IMR-90 (cell line): Measurements from ENCODE around the gene CTBP1. TPM values are rescaled to one million over a fixed set of nuclear protein-coding genes. Genes with fewer than 3 reads are reported as not detected.

ENCODE experiments used
- ATAC-seq: fragments of 200-7000 bp; cut with Tn5 transposase; 2 replicates; pipeline ENCODE4 v1.9.1; 2020; ENCODE audit warnings: low read depth, mild to moderate bottlenecking, moderate library complexity
- BruUV-seq: library from RNA; stranded (reverse); fragments of 400-500 nt; replicated peaks from 2 replicates; lab custom pipeline; 2021; lab: Mats Ljungman, UMichigan
- CTCF ChIA-PET: fragments of 300-600 bp; formaldehyde crosslinking; extraction: SDS; loops from one replicate; lab custom pipeline; 2021; ENCODE audit warnings: antibody characterized with exemption; lab: Yijun Ruan, JAX
- POLR2A ChIA-PET: fragments of 300-600 bp; sonication (Branson Sonifier 250); formaldehyde crosslinking; loops from one replicate; lab custom pipeline; 2022; ENCODE audit warnings: antibody characterized with exemption; ENCODE audit not compliant: unreplicated experiment; lab: Charles Lee
- DNase-seq: peaks from one replicate; pipeline ENCODE4 v3.0.0; 2013
- H2AFZ ChIP-seq: replicated peaks from 2 replicates; pipeline ENCODE3; 2013; ENCODE audit warnings: low read length, mild to moderate bottlenecking; ENCODE audit not compliant: poor library complexity
- H2AK5ac ChIP-seq: 2 replicates; pipeline ENCODE4 v1.6.1; 2013; ENCODE audit warnings: low read depth, low read length, inconsistent platforms
- H2AK9ac ChIP-seq: replicated peaks from 2 replicates; pipeline ENCODE3; 2013; ENCODE audit warnings: mild to moderate bottlenecking, low read depth, low read length, moderate library complexity; ENCODE audit not compliant: poor library complexity
- H2BK120ac ChIP-seq: 2 replicates; pipeline ENCODE4 v1.6.1; 2013; ENCODE audit warnings: low read depth, low read length, inconsistent platforms
- H2BK15ac ChIP-seq: 3 replicates; pipeline ENCODE4 v1.6.1; 2013; ENCODE audit warnings: low read depth, low read length, inconsistent platforms
- H2BK20ac ChIP-seq: 2 replicates; pipeline ENCODE4 v1.6.1; 2013; ENCODE audit warnings: low read depth, mild to moderate bottlenecking, inconsistent platforms, low read length, moderate library complexity
- H2BK5ac ChIP-seq: 2 replicates; pipeline ENCODE4 v1.6.1; 2013; ENCODE audit warnings: mild to moderate bottlenecking, low read depth, low read length, inconsistent platforms; ENCODE audit not compliant: poor library complexity, severe bottlenecking
- H3K14ac ChIP-seq: replicated peaks from 2 replicates; pipeline ENCODE4 v1.6.1; 2013; ENCODE audit warnings: low read depth, low read length, inconsistent platforms
- H3K18ac ChIP-seq: 2 replicates; pipeline ENCODE4 v1.6.1; 2013; ENCODE audit warnings: low read depth, low read length, control low read depth
- H3K23ac ChIP-seq: 2 replicates; pipeline ENCODE4 v1.6.1; 2013; ENCODE audit warnings: low read depth, low read length, inconsistent platforms
- H3K27ac ChIP-seq: 2 replicates; pipeline ENCODE4 v1.5.1; 2013; ENCODE audit warnings: mild to moderate bottlenecking, control low read depth, low read length; ENCODE audit not compliant: insufficient read depth
- H3K27me3 ChIP-seq: 2 replicates; pipeline ENCODE4 v1.6.1; 2013; ENCODE audit warnings: low read length; ENCODE audit not compliant: control insufficient read depth, insufficient read depth
- H3K36me3 ChIP-seq: 2 replicates; pipeline ENCODE4 v1.6.1; 2013; ENCODE audit warnings: low read length, mixed read lengths; ENCODE audit not compliant: control insufficient read depth, insufficient read depth
- H3K4ac ChIP-seq: 2 replicates; pipeline ENCODE4 v1.6.1; 2013; ENCODE audit warnings: low read depth, low read length, inconsistent platforms
- H3K4me1 ChIP-seq: 2 replicates; pipeline ENCODE4 v1.6.1; 2013; ENCODE audit warnings: low read length, mixed read lengths; ENCODE audit not compliant: control insufficient read depth, insufficient read depth
- H3K4me2 ChIP-seq: 2 replicates; pipeline ENCODE4 v1.6.1; 2013; ENCODE audit warnings: low read depth, mild to moderate bottlenecking, control low read depth, low read length, moderate library complexity
- H3K4me3 ChIP-seq: 2 replicates; pipeline ENCODE4 v1.5.1; 2013; ENCODE audit warnings: low read depth, mild to moderate bottlenecking, control low read depth, low read length, moderate library complexity; ENCODE audit not compliant: insufficient read depth
- H3K56ac ChIP-seq: 2 replicates; pipeline ENCODE4 v1.6.1; 2013; ENCODE audit warnings: low read length, inconsistent platforms; ENCODE audit not compliant: insufficient read depth; ENCODE audit errors: extremely low read depth
- H3K79me1 ChIP-seq, 2 experiments: 2 replicates each; pipeline ENCODE4 v1.6.1; 2013; ENCODE audit warnings: low read length in 2 of 2, inconsistent platforms in 1 of 2, low read depth in 1 of 2
- H3K9ac ChIP-seq: 2 replicates; pipeline ENCODE4 v1.6.1; 2013; ENCODE audit warnings: low read depth, low read length, control low read depth
- H3K9me1 ChIP-seq: 2 replicates; pipeline ENCODE4 v1.6.1; 2013; ENCODE audit warnings: low read length, inconsistent platforms; ENCODE audit not compliant: insufficient read depth
- H3K9me3 ChIP-seq: 2 replicates; pipeline ENCODE4 v1.6.1; 2013; ENCODE audit warnings: low read length; ENCODE audit not compliant: control insufficient read depth, insufficient read depth
- H4K20me1 ChIP-seq: 2 replicates; pipeline ENCODE4 v1.6.1; 2013; ENCODE audit warnings: low read length, inconsistent platforms; ENCODE audit not compliant: insufficient read depth
- H4K5ac ChIP-seq: 2 replicates; pipeline ENCODE4 v1.6.1; 2013; ENCODE audit warnings: mild to moderate bottlenecking, low read depth, low read length, control low read depth
- H4K8ac ChIP-seq, 2 experiments: 2 replicates each; pipeline ENCODE4 v1.6.1; 2013; ENCODE audit warnings: low read depth in 2 of 2, low read length in 2 of 2, control low read depth in 1 of 2, inconsistent platforms in 1 of 2
- H4K91ac ChIP-seq: 2 replicates; pipeline ENCODE4 v1.6.1; 2013; ENCODE audit warnings: low read depth, low read length, inconsistent platforms; ENCODE audit not compliant: insufficient read depth
- BHLHE40 ChIP-seq: fragments of 150-350 bp; IDR thresholded peaks from 2 replicates; pipeline ENCODE4 v1.6.1; 2016; ENCODE audit warnings: mild to moderate bottlenecking, low read depth, low read length
- CEBPB ChIP-seq: IDR thresholded peaks from 2 replicates; pipeline ENCODE4 v1.6.1; 2012; ENCODE audit warnings: low read depth, low read length, improper control_type of control experiment
- CHD1 ChIP-seq: IDR thresholded peaks from 2 replicates; pipeline ENCODE4 v1.6.1; 2012; ENCODE audit warnings: low read depth, low read length, improper control_type of control experiment
- CTCF ChIP-seq: conservative IDR thresholded peaks from 2 replicates; pipeline ENCODE4 v1.5.1; 2012; ENCODE audit warnings: mild to moderate bottlenecking, low read depth, low read length, improper control_type of control experiment
- ELK1 ChIP-seq: fragments of 150-350 bp; IDR thresholded peaks from 2 replicates; pipeline ENCODE4 v1.6.1; 2016; ENCODE audit warnings: low read depth, mild to moderate bottlenecking, low read length, moderate library complexity, borderline replicate concordance
- FOS ChIP-seq: fragments of 150-350 bp; IDR thresholded peaks from 2 replicates; pipeline ENCODE4 v1.6.1; 2016; ENCODE audit warnings: low read depth, low read length
- MAFK ChIP-seq: IDR thresholded peaks from 2 replicates; pipeline ENCODE4 v1.6.1; 2012; ENCODE audit warnings: low read depth, low read length, improper control_type of control experiment
- MAZ ChIP-seq: IDR thresholded peaks from 2 replicates; pipeline ENCODE4 v1.6.1; 2012; ENCODE audit warnings: low read depth, mild to moderate bottlenecking, low read length, improper control_type of control experiment, moderate library complexity, borderline replicate concordance
- POLR2A ChIP-seq: IDR thresholded peaks from 2 replicates; pipeline ENCODE4 v1.6.1; 2012; ENCODE audit warnings: mild to moderate bottlenecking, low read depth, low read length
- RAD21 ChIP-seq: IDR thresholded peaks from 2 replicates; pipeline ENCODE4 v1.6.1; 2012; ENCODE audit warnings: low read length, improper control_type of control experiment
- RCOR1 ChIP-seq: IDR thresholded peaks from 2 replicates; pipeline ENCODE4 v1.6.1; 2012; ENCODE audit warnings: mild to moderate bottlenecking, low read length, improper control_type of control experiment; ENCODE audit not compliant: insufficient replicate concordance
- RFX5 ChIP-seq: IDR thresholded peaks from 2 replicates; pipeline ENCODE4 v1.8.0; 2012; ENCODE audit warnings: low read depth, mild to moderate bottlenecking, low read length, moderate library complexity
- SMC3 ChIP-seq: fragments of 150-350 bp; IDR thresholded peaks from 2 replicates; pipeline ENCODE4 v1.6.1; 2016; ENCODE audit warnings: low read depth, mild to moderate bottlenecking, antibody characterized with exemption, low read length, moderate library complexity
- WGBS, 2 experiments: methylation state at CpG; one replicate each; pipeline versions ENCODE4 v1.1.5 to v1.1.7; 2013; ENCODE audit warnings: missing lambda C conversion rate in 2 of 2; ENCODE audit not compliant: insufficient read length in 1 of 2; ENCODE audit errors: extremely low coverage in 2 of 2; 5-methylcytosine and 5-hydroxymethylcytosine counted together
- dilution Hi-C: fragments of 300-500 bp; cut with HindIII; formaldehyde crosslinking; loops from one replicate; pipeline ENCODE4 v1.14.3; 2018; ENCODE audit warnings: low sequenced_read_pairs; ENCODE audit not compliant: unreplicated experiment
- in situ Hi-C: fragments of 300-500 bp; cut with MboI; formaldehyde crosslinking; loops from 3 replicates; pipeline ENCODE4 v1.14.3; 2019; ENCODE audit warnings: low sequenced_read_pairs, inconsistent platforms, mixed read lengths
- intact Hi-C: fragments of 100-400 bp; cut with micrococcal nuclease; formaldehyde crosslinking; loops from 2 replicates; pipeline ENCODE4 v1.10.0; 2022
- polyA plus RNA-seq, 3 experiments: library from polyadenylated mRNA; depleted of rRNA; stranded (reverse); fragments of >200 nt; gene quantifications; 2 replicates each; pipeline ENCODE4 v1.2.3, GENCODE V29; 2012; ENCODE audit warnings: low replicate concordance in 1 of 3
- total RNA-seq: library from RNA; depleted of rRNA; stranded (reverse); fragments of >200 nt; gene quantifications from 2 replicates; pipeline ENCODE4 v1.2.3, GENCODE V29; 2012

CTBP1 gene
- total and polyA plus RNA-seq, 2 of the 4 experiments (the other 2 are of a cell fraction) = 147 to 212 TPM

- Histone ChIP-seq H2BK5ac (no peak overlapping the region), H3K4me2 (no peak overlapping the region), H3K9ac (no peak overlapping the region), H3K18ac (no peak overlapping the region), H3K4ac (no peak overlapping the region), H3K9me3 (no peaks in the 10 kb centered on the region), H3K23ac (no peak overlapping the region), H3K14ac (no peak overlapping the region), H2AFZ (no peak overlapping the region), H3K36me3 (peaks cover 91% of the 10 kb centered on the region), H4K8ac (no peak overlapping the region), H3K56ac (no peak overlapping the region), H3K27ac (no peak overlapping the region), H3K27me3 (no peaks in the 10 kb centered on the region), H4K5ac (no peak overlapping the region), H2AK5ac (no peak overlapping the region), H3K79me1 (peaks cover 21 to 55% of the 10 kb centered on the region in 2 experiments), H4K20me1 (peaks cover 36% of the 10 kb centered on the region), H4K91ac (no peak overlapping the region), H2BK20ac (no peak overlapping the region), H3K9me1 (peaks cover 18% of the 10 kb centered on the region), H2AK9ac (no peak overlapping the region), H2BK120ac (no peak overlapping the region), H3K4me3 (no peak overlapping the region), H3K4me1 (no peaks in the 10 kb centered on the region), H2BK15ac (no peak overlapping the region)
- no CpG with 5 or more reads among the region's 15 CpGs for WGBS, 2 experiments
- POLR2A ChIA-PET = no interaction called here
- DNase-seq (no peak), ATAC-seq (no peak)
- in situ Hi-C loops = no loop called here
- no TSS peak for BruUV-seq
- TF ChIP-seq MAZ = no peak
- TF ChIP-seq RFX5 = no peak
- no peak for TF ChIP-seq POLR2A
- TF ChIP-seq RCOR1 = no peak
- no peak for TF ChIP-seq BHLHE40
- TF ChIP-seq SMC3 = no peak
- no peak for TF ChIP-seq MAFK
- no peak for TF ChIP-seq FOS
- TF ChIP-seq CEBPB = no peak
- TF ChIP-seq CHD1 = no peak
- TF ChIP-seq ELK1 = no peak
- TF ChIP-seq CTCF = no peak
- TF ChIP-seq RAD21 = no peak
- CTCF ChIA-PET = no interaction called here
- intact Hi-C loops = no loop called here
- dilution Hi-C loops = no loop called here
Observed at GRCh38 chr4:1226144-1226481, 22.8 kb downstream of the CTBP1 start.
